Measurements from ENCODE around the gene HOPX. TPM values are rescaled to one million over a fixed set of nuclear protein-coding genes. Genes with fewer than 3 reads are reported as not detected.

The HOPX gene
- total RNA-seq, 2 donors from 2014 or later: 1.6 TPM; not detected in 1

DNA sequence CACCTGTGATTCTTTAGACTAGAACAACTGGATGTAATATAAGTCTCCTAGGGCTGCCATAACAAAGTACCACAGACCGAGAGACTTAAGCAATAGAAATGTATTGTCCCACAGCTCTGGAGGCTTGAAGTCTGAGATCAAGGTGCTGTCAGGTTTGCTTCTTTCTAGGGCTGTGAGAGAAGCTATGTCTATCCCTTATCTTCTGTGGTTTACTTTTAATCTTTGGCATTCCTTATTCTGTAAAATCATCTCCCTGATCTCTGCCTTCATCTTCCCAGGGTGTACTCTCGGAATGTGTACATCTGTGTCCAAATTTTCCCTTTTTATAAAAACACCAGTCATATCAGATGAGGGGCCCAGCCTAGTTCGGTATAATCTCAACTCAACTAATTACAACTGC lies 10.3 kb upstream of the HOPX start:
- Histone ChIP-seq H3K9me3 (no peaks in the 10 kb centered on the region), H3K4me3 (no peak overlapping the region), H3K4me1 (no peaks in the 10 kb centered on the region), H3K36me3 (replicated peaks in 1 of 2; ENCODE audit: insufficient read depth in 1 of 2, low read depth in 2 of 2) (no peaks in the 10 kb centered on the region), H3K27me3 (no peaks in the 10 kb centered on the region), H3K27ac (no peak overlapping the region)
- WGBS, 2 donors: 46% methylated on average over 3 of the region's 3 CpGs
- ATAC-seq (no peak), DNase-seq (no peak)
- intact Hi-C loops (cut with DNase I): no loop called here
- TF ChIP-seq POLR2A (IDR thresholded peaks at IDR 0.05): no peak
- TF ChIP-seq, protein P1, sequence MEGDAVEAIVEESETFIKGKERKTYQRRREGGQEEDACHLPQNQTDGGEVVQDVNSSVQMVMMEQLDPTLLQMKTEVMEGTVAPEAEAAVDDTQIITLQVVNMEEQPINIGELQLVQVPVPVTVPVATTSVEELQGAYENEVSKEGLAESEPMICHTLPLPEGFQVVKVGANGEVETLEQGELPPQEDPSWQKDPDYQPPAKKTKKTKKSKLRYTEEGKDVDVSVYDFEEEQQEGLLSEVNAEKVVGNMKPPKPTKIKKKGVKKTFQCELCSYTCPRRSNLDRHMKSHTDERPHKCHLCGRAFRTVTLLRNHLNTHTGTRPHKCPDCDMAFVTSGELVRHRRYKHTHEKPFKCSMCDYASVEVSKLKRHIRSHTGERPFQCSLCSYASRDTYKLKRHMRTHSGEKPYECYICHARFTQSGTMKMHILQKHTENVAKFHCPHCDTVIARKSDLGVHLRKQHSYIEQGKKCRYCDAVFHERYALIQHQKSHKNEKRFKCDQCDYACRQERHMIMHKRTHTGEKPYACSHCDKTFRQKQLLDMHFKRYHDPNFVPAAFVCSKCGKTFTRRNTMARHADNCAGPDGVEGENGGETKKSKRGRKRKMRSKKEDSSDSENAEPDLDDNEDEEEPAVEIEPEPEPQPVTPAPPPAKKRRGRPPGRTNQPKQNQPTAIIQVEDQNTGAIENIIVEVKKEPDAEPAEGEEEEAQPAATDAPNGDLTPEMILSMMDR (IDR thresholded peaks at IDR 0.05): no peak

DNA sequence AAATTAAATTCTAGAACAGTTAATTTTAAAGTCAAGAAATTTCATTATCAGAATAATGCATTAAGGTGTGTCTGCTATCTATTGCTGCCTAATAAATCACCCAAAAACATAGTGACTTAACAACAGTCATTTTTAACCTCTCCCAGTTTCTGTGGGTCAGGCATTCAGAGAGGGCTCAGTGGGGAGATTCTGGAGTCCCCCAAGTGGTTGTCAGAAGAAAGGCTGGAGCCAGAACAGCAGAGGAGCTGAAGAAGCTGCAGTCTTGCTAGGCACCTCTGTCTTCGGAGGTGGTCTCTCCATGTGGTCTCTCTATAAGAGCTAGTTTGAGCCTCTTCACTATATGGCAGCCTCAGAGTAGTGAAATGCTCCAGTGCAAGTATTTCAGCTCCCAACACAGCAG lies 9.3 kb upstream of the HOPX start:
- Histone ChIP-seq H3K27me3 (no peaks in the 10 kb centered on the region), H3K4me1 (no peaks in the 10 kb centered on the region), H3K4me3 (no peak overlapping the region), H3K27ac (no peak overlapping the region), H3K9me3 (no peaks in the 10 kb centered on the region), H3K36me3 (replicated peaks in 1 of 2; ENCODE audit: insufficient read depth in 1 of 2, low read depth in 2 of 2) (no peaks in the 10 kb centered on the region)
- intact Hi-C loops (cut with DNase I): no loop called here
- TF ChIP-seq, protein P1 (IDR thresholded peaks at IDR 0.05): no peak
- TF ChIP-seq POLR2A (IDR thresholded peaks at IDR 0.05): no peak
- DNase-seq (no peak), ATAC-seq (no peak)
- 40 to 53% methylated on average over 1 of the region's 1 CpG for WGBS, 2 donors

DNA sequence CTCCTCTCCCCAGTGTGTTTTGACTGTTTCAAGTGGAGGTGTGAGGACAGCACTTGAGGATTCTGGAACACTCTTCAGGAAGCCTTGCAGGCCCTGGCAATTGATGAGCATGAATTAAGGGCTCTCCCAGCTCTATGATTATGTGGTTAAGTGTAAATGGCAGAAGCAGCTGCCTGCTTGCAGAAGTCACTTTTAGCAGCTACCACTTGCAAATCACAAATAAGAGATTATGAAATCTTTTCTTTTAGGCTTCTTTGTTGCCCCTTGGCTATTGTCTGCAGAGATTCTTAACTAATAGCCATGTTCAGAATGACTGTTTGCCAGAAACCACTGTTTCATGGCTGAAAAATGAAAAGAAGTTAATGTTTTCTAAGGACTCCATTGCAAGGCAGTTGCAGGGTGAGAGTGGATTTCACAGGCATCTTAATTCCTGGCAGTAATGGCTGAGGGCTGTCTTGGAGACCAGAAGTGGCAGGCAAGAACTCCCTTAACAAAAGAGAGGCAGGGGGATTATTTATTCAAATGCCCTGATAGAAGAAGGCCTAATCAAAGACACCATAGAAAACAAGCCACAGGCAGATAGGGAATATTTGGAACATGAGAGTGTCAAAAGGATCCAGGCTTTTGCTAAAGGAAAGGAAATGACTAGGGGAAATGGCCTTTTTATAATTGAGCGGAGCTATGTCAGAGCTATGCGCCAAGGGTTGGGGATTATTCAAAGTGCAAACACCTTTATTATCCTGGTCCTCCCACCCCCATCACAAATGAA lies 8.3 kb upstream of the HOPX start:
- Histone ChIP-seq H3K27me3 (no peaks in the 10 kb centered on the region), H3K4me1 (no peaks in the 10 kb centered on the region), H3K36me3 (replicated peaks in 1 of 2; ENCODE audit: insufficient read depth in 1 of 2, low read depth in 2 of 2) (no peaks in the 10 kb centered on the region), H3K9me3 (no peaks in the 10 kb centered on the region), H3K4me3 (no peak overlapping the region), H3K27ac (no peak overlapping the region)
- DNase-seq: no peak
- TF ChIP-seq, protein P1 (IDR thresholded peaks at IDR 0.05): no peak
- TF ChIP-seq POLR2A (IDR thresholded peaks at IDR 0.05): no peak
- 68 to 87% methylated on average over 2 of the region's 2 CpGs for WGBS, 2 donors
- no peak for ATAC-seq
- intact Hi-C loops (cut with DNase I): no loop called here

DNA sequence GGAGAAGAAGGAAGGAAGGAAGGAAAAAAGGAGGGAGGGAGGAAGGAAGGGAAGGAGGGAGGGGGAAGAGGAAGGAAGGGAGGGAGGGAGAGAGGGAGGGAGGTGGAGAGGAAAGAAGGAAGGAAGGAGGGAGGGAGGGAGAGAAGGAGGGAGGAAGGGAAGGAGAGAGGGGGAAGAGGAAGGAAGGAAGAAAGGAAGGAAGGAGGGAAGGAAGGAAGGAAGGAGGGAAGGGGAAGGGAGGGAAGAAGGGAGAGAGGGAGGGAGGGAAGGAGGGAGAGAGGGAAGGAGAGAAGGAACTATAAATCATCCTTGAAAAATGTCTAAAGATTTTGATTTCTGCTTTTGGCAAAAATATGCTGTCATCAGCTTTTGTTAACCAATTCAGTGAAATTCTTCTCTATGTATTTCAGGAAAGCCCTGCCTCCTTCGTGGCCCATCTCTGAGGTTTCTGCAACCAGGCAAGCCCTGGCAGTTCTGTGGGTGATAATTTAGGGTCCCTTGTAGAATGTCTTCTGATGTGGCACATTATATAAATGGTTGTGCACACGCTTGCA lies 7.1 kb upstream of the HOPX start:
- Histone ChIP-seq H3K4me3 (no peak overlapping the region), H3K4me1 (no peaks in the 10 kb centered on the region), H3K36me3 (replicated peaks in 1 of 2; ENCODE audit: insufficient read depth in 1 of 2, low read depth in 2 of 2) (no peaks in the 10 kb centered on the region), H3K27ac (no peak overlapping the region), H3K27me3 (no peaks in the 10 kb centered on the region), H3K9me3 (no peaks in the 10 kb centered on the region)
- DNase-seq (no peak), ATAC-seq (no peak)
- TF ChIP-seq, protein P1 (IDR thresholded peaks at IDR 0.05): no peak
- TF ChIP-seq POLR2A (IDR thresholded peaks at IDR 0.05): no peak
- WGBS, 2 donors: 38 to 61% methylated on average over 2 of the region's 2 CpGs
- intact Hi-C loops (cut with DNase I): no loop called here
